Keratinocyte (primary cell): ENCODE data around the gene MMP24. TPM values are rescaled to one million over a fixed set of nuclear protein-coding genes. Genes with fewer than 3 reads are reported as not detected.

ENCODE experiments used
- DNase-seq: peaks from one replicate; pipeline ENCODE4 v3.0.0-alpha.2; 2011; ENCODE audit warnings: low read depth, missing footprints, low spot score
- FAIRE-seq: peaks from 2 replicates; lab custom pipeline; 2011; peaks lifted over from hg19 to GRCh38; lab: Jason Lieb, UNC
- H2AFZ ChIP-seq: 2 replicates; pipeline ENCODE4 v1.6.0; 2012; ENCODE audit warnings: low read length, control low read depth, inconsistent platforms; ENCODE audit not compliant: control insufficient read depth
- H3K27ac ChIP-seq: 2 replicates; pipeline ENCODE4 v1.5.1; 2011; ENCODE audit warnings: low read length; ENCODE audit not compliant: control insufficient read depth, insufficient read depth
- H3K27me3 ChIP-seq: 3 replicates; pipeline ENCODE4 v1.6.0; 2011; ENCODE audit warnings: low read length; ENCODE audit not compliant: control insufficient read depth, insufficient read depth; ENCODE audit errors: extremely low read depth
- H3K36me3 ChIP-seq, 2 experiments: 2 replicates in 1 of 2; 3 replicates in 1 of 2; pipeline ENCODE4 v1.5.1; 2011; ENCODE audit warnings: low read length in 2 of 2, mild to moderate bottlenecking in 1 of 2; ENCODE audit not compliant: control insufficient read depth in 2 of 2, insufficient read depth in 2 of 2; ENCODE audit errors: extremely low read depth in 1 of 2
- H3K4me1 ChIP-seq: 3 replicates; pipeline ENCODE4 v1.5.1; 2011; ENCODE audit warnings: low read length; ENCODE audit not compliant: control insufficient read depth, insufficient read depth; ENCODE audit errors: extremely low read depth
- H3K4me2 ChIP-seq: 3 replicates; pipeline ENCODE4 v1.6.0; 2011; ENCODE audit warnings: low read depth, low read length; ENCODE audit not compliant: control insufficient read depth, insufficient read depth; ENCODE audit errors: extremely low read depth
- H3K4me3 ChIP-seq, 3 experiments: fragments of 200-600 bp in 1 of 3; sonication (generic) in 1 of 3; 2 replicates in 2 of 3; 3 replicates in 1 of 3; pipeline ENCODE4 v1.5.1; 2011 to 2016; ENCODE audit warnings: low read length in 3 of 3, mild to moderate bottlenecking in 3 of 3, control low read depth in 2 of 3, inconsistent platforms in 1 of 3, low read depth in 1 of 3, mixed read lengths in 1 of 3, mixed run types in 1 of 3, moderate library complexity in 1 of 3; ENCODE audit not compliant: control insufficient read depth in 2 of 3, insufficient read depth in 2 of 3; ENCODE audit errors: extremely low read depth in 1 of 3
- H3K79me2 ChIP-seq: 2 replicates; pipeline ENCODE4 v1.6.0; 2012; ENCODE audit warnings: low read length; ENCODE audit not compliant: control insufficient read depth, insufficient read depth
- H3K9ac ChIP-seq: 3 replicates; pipeline ENCODE4 v1.6.0; 2011; ENCODE audit warnings: low read length; ENCODE audit not compliant: control insufficient read depth, insufficient read depth; ENCODE audit errors: extremely low read depth
- H3K9me1 ChIP-seq: 3 replicates; pipeline ENCODE4 v1.6.0; 2011; ENCODE audit warnings: low read length; ENCODE audit not compliant: control insufficient read depth, insufficient read depth; ENCODE audit errors: extremely low read depth
- H3K9me3 ChIP-seq: 2 replicates; pipeline ENCODE4 v1.5.1; 2012; ENCODE audit warnings: low read depth, low read length; ENCODE audit not compliant: control insufficient read depth
- H4K20me1 ChIP-seq: 3 replicates; pipeline ENCODE4 v1.6.0; 2011; ENCODE audit warnings: low read length; ENCODE audit not compliant: control insufficient read depth, insufficient read depth; ENCODE audit errors: extremely low read depth
- EZH2 ChIP-seq: IDR thresholded peaks from one replicate; pipeline ENCODE4 v1.6.1; 2012; ENCODE audit warnings: inconsistent platforms, mild to moderate bottlenecking, low read length, moderate library complexity
- dilution Hi-C: fragments of 300-500 bp; cut with MboI; formaldehyde crosslinking; loops from one replicate; pipeline ENCODE4 v1.7.0; 2020; ENCODE audit warnings: low sequenced_read_pairs; ENCODE audit not compliant: extremely low pct_ligation_motif_present
- polyA plus RNA-seq, 5 experiments: library from polyadenylated mRNA; depleted of rRNA in 3 of 5; stranded (reverse) in 3 of 5; stranded (forward) in 1 of 5; unstranded in 1 of 5; fragments of >200 nt; gene quantifications; 1 replicate in 1 of 5; 2 replicates in 3 of 5; 3 replicates in 1 of 5; pipeline versions ENCODE4 v1.2.1 to v1.2.3, GENCODE V29; 2011 to 2012; ENCODE audit warnings: missing spikeins in 2 of 5, low read depth in 1 of 5, low replicate concordance in 1 of 5
- TF ChIP-seq, protein P1 (sequence below), 3 experiments: IDR thresholded peaks in 1 of 3; conservative IDR thresholded peaks in 1 of 3; optimal IDR thresholded peaks in 1 of 3; 2 replicates in 2 of 3; 3 replicates in 1 of 3; pipeline versions ENCODE3 to v1.5.1; 2011; ENCODE audit warnings: low read length in 3 of 3, mild to moderate bottlenecking in 3 of 3, moderate library complexity in 2 of 3, control low read depth in 1 of 3, inconsistent platforms in 1 of 3; ENCODE audit not compliant: insufficient read depth in 2 of 3; ENCODE audit errors: extremely low read depth in 1 of 3

Gene MMP24
- polyA plus RNA-seq, 1 donor (not counting 4 experiments of a cell fraction or from before 2014, with no cell fraction given) = not detected

GRCh38 chr20:35286077-35286898 lies 59.8 kb downstream of the MMP24 start:
- FAIRE-seq (no peak), DNase-seq (no peak)
- H4K20me1 ChIP-seq = no peaks in the 10 kb centered on the region
- TF ChIP-seq, protein P1, sequence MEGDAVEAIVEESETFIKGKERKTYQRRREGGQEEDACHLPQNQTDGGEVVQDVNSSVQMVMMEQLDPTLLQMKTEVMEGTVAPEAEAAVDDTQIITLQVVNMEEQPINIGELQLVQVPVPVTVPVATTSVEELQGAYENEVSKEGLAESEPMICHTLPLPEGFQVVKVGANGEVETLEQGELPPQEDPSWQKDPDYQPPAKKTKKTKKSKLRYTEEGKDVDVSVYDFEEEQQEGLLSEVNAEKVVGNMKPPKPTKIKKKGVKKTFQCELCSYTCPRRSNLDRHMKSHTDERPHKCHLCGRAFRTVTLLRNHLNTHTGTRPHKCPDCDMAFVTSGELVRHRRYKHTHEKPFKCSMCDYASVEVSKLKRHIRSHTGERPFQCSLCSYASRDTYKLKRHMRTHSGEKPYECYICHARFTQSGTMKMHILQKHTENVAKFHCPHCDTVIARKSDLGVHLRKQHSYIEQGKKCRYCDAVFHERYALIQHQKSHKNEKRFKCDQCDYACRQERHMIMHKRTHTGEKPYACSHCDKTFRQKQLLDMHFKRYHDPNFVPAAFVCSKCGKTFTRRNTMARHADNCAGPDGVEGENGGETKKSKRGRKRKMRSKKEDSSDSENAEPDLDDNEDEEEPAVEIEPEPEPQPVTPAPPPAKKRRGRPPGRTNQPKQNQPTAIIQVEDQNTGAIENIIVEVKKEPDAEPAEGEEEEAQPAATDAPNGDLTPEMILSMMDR (optimal IDR thresholded peaks at IDR 0.05 in 1 of 3, IDR thresholded peaks at IDR 0.05 in 1 of 3, conservative IDR thresholded peaks at IDR 0.05 in 1 of 3; ENCODE audit: extremely low read depth in 1 of 3, insufficient read depth in 2 of 3, low read length in 3 of 3) = no peak
- no peak for TF ChIP-seq EZH2
- no peaks in the 10 kb centered on the region for H3K9me1 ChIP-seq
- peaks cover 32% of the 10 kb centered on the region for H3K79me2 ChIP-seq
- no peak overlapping the region for H3K9ac ChIP-seq
- H3K9me3 ChIP-seq = no peaks in the 10 kb centered on the region
- H3K27me3 ChIP-seq = no peaks in the 10 kb centered on the region
- H3K27ac ChIP-seq = peak overlapping the region; percentile 48
- dilution Hi-C loops = no loop called here
- H3K4me3 ChIP-seq = no peak overlapping the region
- peaks cover 25% of the 10 kb centered on the region for H3K4me1 ChIP-seq
- no peak overlapping the region for H3K4me2 ChIP-seq
- H2AFZ ChIP-seq = no peak overlapping the region
- peaks cover 2 to 22% of the 10 kb centered on the region in 2 experiments for H3K36me3 ChIP-seq

DNA sequence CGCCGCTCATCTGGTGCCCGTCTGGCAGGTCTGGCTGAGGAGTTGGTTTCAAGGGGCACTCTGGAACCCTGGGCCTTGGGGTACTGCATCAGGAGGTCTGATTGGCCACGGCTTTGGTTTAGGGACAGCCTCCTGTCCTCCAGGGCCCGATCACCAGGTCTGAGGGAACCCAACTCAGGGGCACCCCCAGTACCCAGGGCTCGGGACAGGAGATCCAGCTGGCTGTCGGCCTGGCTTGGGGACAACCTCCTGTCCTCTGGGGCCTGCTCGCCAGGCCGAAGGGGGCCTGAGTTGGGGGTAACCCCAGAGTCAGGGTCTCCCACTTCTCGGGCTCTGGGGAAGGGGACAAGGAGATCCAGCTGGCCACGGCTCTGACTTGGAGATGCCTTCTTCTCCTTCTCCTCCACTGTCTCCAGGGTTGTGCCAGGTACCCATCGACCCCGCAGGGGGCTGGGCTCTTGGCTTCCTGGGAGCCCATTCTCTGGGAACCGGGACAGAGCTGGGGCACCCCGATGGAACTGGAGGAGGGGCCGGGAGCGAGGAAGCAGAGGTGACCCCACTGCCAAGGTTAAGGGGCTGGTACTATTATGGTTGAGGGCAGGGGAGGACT lies 60.5 kb downstream of the MMP24 start:
- H3K27me3 ChIP-seq = no peaks in the 10 kb centered on the region
- peaks cover 28% of the 10 kb centered on the region for H3K79me2 ChIP-seq
- dilution Hi-C loops = no loop called here
- no peaks in the 10 kb centered on the region for H4K20me1 ChIP-seq
- DNase-seq = no peak
- TF ChIP-seq, protein P1 (optimal IDR thresholded peaks at IDR 0.05 in 1 of 3, IDR thresholded peaks at IDR 0.05 in 1 of 3, conservative IDR thresholded peaks at IDR 0.05 in 1 of 3; ENCODE audit: extremely low read depth in 1 of 3, insufficient read depth in 2 of 3, low read length in 3 of 3) = no peak
- no peak overlapping the region for H3K9ac ChIP-seq
- H3K4me2 ChIP-seq = no peak overlapping the region
- H3K4me3 ChIP-seq = no peak overlapping the region
- H2AFZ ChIP-seq = no peak overlapping the region
- H3K36me3 ChIP-seq = peaks cover 2 to 17% of the 10 kb centered on the region in 2 experiments
- no peak overlapping the region for H3K27ac ChIP-seq
- H3K9me1 ChIP-seq = no peaks in the 10 kb centered on the region
- peaks cover 33% of the 10 kb centered on the region for H3K4me1 ChIP-seq
- no peak for FAIRE-seq
- H3K9me3 ChIP-seq = no peaks in the 10 kb centered on the region
